ENCODE measurements around the gene SFSWAP.

SFSWAP gene

DNA sequence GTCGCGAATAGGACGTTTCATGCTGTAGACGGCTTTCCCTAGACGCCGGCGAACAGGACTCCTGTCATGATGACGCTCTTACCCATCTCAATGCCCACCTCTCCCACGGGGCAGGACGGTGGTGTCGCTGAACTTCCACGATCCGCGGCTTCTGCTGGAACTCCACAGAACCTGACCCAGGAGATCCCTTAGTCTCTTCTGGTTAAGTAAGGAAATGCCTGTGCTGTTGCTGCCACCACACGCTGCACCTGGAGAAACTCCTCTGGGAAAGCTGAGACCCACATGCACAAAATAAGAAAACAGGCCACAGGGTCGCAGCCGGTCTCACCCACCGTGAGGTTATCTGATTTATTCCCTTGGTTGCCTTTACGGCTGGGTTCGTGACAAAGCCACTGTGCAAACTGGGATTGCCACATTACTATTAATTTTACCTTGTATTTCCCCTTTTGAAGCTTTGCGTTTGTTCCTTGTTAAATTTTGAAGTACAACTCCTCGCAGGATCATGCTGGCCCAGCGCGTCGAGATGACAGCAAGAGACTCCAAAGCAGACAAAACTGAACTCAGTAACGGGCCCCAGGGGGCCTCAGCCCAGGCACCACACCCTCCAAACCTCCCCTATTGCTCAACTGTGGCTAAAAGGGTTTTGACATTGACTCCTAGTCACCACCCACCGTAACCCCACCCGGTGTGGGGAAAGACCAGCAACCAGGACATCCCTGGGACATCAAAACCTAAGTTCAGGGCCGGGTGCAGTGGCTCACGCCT is 108.1 kb downstream of the SFSWAP start:
- no peak for DNase-seq

DNA sequence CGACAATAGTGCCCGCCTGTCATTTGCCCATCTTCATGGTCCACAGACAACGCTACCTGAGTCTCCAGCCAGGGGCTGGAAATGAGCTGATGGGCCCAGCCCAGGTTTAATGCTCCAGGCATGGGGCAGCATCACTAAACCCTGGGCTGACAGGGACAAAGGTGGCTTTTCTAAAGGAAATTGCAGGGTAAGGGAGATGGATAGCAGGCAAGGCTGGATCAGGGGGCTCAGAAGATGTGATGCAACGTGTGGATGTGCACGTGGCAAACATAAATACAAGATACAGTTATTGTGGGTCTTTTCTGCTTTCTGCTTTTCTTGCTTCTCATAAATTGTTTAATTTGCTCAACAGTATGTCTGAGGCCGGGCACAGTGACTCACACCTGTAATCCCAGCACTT is 113.6 kb downstream of the SFSWAP start:
- no peak for DNase-seq

DNA sequence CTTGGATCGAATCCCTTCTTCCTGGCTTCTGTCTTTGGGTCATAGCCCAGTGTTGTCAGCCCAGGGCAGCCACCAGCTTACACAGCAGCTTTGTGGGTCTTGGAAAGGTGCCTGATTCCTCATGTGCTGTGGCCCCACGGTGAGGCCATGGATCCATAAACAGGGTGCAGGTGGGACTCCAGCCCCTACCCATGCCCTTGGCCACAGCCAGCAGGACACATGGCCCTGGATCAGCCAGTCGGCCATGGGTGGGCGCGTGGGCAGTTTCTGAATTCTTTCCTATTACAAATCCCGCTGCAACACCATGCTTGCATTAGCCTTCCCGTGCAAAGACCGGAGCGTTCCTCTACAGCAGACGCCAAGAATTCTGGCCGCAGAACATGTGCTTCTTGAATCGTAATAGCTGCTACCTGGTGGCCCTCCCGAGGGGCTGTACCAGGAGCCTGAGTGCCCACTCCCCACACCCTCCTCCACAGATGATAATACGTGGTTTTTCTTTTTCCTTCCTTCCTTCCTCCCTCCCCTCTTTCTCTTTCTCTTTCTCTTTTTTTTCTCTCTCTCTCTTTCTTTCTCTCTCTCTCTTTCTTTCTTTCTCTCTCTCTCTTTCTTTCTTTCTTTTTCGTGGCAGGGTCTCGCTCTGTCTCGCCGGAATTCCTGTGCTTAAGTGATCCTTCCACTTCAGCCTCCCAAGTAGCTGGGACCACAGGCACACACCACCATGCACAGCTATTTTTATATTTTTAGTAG is 114.4 kb downstream of the SFSWAP start:
- no peak for DNase-seq

DNA sequence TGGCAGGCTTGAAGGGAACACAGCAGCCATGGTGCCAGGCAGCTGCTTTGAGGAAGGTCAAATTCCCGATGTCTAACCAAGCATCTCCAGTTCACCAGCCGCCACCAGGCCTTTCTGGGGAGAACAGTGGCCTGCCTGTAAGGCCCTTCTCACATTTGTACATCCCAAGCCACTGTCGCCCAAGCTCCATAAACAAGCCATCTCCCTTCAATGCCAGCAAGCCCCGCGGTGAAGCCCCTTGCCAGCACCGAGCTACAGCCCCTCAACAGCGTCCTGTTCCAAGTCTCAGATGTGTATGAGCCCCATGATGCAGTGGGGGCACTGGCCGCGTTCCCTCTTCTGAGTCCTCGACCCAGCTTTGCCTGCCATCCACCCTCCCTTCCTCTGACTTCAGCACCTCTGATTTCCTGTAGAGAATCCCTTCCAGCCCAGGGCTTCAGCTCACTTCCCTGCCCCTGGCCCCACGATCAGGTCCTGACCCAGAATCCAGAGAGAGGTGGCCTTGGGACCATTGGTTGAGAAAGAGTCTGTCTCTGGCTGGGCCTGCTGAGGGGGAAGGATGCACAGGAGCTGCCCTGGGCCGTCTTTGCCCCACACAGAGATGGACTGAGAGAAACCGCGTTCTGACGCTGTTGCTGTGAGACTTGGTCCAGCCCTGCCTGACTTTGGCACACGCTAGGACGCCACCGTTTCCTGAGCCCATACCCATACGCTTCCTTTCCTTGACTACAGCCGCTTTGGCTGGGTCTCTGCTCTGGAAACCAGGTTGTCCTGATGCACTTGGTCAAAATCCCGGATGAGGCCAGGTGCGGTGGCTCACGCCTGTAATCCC is 115.4 kb downstream of the SFSWAP start:
- no peak for DNase-seq

DNA sequence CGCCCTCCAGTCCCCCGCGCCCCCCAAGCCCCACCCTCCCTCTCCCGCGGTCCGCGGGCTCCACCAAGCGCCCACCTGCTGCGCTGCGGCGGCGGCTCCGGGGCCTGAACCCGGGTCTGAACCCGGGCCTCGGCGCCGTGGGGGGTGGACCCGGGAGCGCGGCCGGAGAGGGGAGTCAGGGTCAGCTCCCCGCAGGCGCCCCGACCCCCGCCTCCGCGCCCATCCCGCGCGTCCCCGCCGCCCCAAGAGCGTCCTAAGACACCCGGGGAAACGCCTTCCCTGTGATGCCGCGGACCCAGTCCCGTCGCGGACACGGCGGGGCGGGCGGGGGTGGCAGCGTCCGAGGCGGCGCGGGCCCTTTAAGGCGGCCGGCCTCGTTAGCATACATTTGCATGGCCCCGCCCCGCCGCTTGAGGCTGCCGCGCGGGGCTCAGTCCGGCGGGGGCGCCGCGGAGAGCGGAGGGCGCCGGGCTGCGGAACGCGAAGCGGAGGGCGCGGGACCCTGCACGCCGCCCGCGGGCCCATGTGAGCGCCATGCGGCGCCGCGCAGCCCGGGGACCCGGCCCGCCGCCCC is 117.2 kb downstream of the SFSWAP start, which contains the start of gene MMP17:
MMP17 (plus strand) TSS at position 433 of the 574 bp plus-strand sequence; CDS start at position 535, 102 bp downstream.
- peak in 1 of 5 donors; percentile 31 for DNase-seq

DNA sequence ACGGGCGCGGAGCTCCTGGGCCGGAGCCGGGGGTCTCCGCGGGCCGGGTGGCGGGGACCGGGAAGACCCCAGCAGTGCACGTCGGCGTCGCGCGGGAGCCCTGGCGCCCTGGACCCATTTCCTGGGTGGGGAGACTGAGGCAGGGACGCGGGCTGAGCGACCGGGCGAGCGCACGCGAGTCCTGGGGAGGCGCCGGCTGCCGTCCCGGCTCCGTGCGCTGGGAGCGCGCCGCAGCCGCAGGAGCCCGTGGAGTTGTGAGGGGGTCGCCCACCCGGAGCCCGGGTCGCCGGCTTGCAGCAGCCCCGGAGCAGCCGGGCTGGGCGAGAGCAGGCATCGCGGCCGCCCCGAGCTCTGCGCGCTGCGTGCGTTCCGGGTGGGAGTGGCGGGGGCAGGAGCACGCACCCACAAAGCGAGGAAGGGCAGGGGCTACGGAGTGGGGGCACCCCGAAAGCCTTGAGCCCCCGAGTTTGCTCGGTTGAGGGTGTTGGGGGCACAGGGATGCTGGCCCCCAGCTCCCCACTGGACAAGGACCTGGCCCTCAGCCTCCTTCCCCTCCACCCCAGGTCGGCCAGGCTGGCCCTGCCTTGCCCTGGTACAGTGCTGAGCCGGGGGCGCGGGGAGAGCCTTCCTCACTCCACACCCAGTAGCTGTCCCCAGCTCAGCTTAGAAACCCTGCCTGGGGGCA is 117.9 kb downstream of the SFSWAP start:
- DNase-seq = no peak

DNA sequence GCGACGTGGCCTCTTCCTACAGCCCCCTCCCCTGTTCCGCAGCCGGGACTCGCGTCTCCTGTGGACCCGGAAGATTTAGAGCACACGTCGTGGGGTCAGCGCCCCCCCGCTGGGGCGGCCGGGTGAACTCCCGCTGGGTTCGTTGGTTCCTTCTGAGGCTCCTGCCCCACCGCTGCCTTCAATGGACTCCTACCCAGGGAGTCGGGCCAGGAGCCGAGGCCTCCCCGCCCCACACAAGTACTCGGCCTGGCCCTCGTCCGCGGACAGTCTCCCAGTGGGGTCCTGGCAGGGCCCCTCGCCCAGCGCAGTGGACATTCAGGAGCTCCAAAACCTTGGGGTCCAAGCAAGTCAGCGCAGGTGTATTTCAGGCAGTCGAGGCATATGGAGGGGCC is 118.5 kb downstream of the SFSWAP start:
- DNase-seq = no peak

DNA sequence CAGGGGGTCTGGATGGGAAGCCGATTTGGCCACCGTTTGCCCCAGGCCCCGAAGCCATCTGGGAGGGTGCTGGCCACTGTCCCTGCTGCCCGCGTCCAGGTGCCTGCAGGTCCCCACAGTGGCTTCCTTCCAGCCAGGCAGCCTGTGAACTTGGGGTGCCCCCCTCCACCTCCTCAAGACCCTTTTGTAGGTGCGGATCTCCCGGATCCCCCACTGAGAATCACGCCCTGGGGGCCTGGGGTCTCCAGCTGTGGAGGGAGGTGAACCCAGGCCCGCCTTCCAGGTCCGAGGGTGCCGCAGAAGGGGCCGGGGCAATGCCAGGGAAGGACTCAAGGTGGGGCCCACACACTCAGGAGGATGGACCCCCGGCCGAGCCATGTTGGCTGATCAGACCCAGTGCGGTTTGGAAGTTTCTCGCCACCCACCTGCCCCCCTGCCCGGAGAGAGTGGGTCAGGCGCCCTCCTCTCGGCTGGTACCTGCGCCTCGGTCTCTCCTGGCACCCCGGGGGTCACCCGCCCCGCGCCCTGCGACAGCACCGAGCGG is 119.0 kb downstream of the SFSWAP start:
- DNase-seq = no peak

DNA sequence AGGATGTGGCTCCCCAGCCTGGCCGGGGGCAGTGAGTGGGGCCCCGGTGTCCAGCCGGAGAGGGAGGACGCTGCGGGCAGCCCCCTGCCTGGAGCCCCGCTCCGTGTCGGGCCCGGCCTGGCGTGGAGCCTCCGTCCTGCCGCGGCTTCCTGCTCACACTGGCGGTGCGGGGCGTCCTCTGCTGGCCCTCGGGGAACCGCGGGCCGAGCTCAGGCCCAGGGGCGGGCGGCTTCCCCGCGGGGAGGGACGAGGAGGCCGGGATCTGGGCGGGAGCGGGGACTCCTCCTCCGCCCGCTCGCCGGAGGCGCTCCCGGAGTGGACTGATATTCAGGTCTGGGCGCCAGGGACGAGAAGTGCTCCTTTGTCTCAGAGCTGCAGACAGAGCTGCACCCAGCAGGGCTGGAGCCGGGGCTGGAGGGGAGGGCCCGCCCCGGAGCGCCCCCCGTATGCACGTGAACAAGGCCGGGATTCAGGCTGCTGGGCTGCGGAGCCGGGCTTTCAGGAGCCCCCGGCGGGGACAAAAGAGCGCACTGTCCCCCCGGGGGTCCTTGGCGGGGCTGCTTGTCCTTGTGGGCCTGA is 119.5 kb downstream of the SFSWAP start:
- DNase-seq = no peak

DNA sequence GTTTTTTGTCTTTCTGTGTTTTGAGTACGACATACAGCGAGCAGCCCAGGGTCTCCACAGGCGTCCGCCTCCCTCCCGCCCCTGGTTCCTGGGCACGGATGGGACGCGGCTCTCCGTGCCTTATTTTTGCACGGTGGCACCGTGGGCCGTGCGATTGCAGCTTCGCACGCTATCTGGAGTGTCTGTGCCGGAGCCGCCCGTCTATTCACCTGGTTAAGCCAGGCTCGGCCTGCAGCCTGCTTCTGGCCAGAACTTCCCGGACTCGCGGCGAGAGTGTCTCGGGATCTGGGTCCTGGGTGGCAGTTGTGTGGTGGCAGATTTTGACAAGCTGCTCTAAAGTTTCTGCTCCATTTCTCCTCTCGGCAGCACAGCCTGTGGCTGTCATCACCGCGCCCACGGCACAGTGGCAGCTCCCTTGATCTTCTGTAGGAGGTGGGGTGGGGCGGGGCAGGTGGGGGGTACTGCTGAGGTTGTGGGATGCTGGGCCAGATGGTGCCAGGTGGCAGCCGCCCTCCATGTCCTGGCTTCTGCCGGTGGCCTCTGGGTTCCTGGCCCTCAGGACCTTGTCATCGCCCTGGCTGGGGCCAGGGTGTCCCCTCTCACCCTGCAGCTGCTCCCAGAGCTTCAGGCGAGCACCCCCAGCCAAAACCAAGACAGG is 120.2 kb downstream of the SFSWAP start:
- DNase-seq = no peak

DNA sequence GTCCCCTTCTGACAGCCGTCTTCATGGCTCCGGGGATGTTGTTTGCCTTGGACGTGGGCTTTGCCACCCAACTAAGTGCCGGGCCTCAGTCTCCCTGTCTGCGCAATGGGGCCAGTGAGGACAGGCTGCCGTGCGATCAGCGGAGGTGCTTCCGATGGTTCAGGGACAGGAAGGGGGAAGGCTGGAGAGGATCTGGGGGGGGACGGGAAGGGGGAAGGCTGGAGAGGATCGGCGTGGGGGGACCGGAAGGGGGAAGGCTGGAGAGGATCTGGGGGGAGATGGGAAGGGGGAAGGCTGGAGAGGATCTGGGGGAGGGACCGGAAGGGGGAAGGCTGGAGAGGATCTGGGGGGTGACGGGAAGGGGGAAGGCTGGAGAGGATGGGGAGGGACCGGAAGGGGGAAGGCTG is 120.7 kb downstream of the SFSWAP start:
- DNase-seq = no peak

DNA sequence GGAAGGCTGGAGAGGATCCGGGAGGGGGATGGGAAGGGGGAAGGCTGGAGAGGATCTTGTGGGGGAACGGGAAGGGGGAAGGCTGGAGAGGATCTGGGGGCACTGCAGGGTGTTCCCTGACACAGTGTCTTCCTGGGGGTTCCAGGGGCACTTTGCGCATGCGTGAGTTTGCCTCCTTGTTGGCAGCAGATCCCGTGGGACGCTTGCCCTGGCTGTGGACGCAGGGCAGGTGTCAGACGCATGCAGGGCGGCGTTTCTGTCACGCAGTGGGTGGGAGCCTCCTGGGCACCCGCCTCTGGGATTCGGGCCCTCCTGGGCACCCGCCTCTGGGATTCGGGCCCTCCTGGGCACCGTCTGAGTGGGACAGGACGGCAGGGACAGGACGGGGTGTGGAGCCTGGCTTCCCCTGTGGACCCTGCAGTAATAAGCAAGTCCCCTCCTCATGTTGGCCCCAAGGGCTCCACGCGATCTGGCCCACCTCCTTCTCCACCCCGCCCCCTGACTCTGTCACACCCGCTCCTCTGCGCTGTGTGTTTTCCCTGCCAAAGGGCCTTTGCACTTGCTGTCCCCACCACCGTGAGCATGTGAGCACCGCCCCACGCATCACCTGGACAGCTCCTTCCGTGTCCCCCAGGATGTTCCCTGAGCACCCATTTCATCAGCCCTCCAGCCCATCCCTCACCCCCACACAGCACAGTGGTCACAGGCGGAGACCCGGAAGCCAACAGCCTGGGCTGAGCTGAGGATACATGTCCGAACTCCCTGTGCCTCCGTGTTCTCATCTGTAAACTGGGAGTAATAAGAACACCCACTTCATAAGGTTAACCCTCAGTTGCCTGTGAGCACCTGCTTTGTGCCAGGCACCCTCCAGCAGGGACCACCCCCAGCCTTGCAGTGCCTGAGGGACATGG is 121.7 kb downstream of the SFSWAP start:
- no peak for DNase-seq

DNA sequence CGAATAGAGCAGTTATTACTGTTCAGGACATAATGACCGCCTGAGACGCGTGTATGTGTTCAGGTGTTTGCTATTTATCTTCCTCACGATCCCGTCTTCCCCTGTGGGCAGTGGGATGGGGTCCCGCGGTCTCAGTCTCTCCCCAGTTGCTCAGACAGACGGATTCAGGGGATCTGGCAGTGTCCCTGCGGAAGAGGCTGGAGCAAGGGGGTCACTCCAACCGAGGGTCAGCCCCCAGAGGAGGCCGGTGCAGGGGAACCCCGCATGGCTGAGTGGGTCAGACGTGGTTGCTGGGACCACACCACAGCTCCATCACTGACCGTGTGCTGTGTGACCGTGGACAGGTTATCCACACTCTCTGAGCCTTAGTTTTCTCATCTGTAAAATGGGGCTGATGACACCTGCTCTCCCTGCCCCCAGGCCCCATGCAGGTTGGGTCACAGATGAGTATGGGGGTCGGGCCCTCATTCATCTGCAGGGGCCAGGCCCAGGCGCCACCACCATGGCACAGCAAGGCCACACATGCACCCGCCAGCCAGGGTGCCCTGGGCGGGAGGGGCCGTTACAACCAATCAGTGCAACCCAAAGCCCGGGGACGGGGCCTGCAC is 122.5 kb downstream of the SFSWAP start:
- no peak for DNase-seq

DNA sequence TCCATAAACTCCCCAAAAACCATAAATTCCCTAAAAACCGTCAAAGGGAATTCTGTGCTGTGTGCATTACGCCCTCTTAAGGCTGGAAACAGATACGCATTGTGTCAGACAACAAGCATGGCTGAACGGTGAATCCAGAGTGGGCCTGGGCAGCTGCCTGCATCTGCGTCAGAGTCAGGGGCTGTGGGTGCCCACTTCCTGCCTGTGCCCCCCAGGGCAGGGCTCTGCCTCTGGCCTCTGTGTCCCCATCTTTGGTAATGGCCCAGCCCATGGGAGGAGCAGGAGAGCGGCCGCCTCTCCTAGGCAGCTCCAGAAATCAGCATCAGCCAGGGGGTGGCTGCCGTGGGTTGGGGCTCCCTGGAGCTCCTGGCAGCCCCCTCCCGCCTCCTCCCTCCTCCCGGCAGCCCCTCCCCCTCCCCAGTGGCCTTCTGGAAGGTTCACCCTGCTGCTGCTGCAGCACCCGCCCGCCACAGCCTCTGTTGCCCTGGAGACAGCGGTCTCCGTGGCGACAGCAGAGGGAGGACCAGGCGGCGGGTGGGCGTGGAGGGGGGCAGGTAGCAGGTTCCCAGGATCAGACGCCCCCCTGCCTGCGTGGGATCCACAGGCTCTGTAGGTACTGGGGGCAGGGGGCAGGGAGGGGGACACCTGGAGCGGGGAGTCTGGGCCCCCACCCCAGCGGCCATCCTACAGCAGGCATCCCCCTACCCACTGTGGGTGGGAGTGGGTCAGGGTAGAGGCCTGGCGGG is 123.2 kb downstream of the SFSWAP start:
- no peak for DNase-seq

DNA sequence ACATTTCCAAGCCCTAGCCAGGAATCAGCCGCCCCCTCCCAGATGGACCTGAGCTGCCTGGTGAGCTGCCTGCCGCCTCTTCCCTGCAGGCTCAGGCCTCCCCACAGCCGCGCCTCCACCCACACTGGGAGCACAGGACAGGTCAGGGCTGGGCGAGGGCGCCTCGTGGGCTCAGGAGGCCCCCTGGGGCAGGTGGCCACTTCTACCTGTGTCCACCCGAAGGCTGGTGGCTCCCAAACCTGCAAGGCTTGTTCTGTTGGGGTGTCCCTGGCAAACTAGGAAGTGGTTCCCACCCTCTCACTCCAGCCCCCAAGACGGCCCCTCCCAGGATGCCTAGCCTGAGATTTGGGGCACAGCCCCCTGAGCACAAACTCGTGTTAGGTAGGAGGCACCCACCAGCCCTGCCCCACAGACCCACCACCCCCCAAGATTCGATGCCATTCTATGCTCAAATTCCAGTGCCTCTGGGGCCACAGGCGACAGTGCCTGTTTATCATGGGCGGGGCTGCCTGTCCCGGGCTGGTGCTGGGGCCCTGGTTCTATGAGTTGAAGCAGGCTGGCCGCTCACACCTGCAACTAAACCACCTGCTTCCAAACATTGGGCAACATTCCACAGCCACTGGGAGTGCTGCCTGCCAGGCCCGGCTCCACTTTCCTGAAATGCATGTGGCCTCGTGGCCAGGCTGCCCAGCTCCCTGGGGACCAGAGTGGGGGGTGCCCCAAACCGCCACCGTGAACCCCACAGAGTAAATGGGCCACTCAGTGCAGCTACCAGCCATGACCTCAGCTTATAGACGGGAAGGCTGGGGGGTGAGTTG is 124.1 kb downstream of the SFSWAP start:
- DNase-seq = no peak

DNA sequence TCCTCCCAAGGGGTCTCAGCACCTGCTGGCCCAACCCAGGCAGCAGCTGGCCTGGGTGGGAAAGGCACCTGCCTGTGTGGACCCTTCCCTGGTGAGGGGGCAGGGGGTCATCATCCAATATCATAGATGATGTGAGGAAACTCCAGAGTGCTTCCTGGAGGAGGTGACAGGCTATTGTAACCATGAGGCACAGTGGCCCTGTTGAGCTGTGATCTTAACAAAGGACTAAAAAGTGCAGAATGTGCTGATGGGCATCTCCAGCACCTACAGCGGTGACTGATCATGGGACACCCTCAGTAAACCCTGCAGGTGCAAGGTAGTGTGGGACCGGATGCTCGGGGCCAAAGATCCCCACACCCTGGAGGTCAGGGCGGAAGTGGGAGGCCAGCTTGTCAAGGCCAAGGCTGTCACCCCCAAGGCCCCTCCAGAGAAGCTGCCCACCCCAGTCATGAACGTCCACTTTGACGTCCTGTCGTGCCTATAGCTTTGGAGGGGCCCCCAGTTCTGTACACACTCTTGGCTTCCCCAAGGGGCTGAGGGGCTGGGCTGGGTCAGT is 124.8 kb downstream of the SFSWAP start:
- DNase-seq = no peak

DNA sequence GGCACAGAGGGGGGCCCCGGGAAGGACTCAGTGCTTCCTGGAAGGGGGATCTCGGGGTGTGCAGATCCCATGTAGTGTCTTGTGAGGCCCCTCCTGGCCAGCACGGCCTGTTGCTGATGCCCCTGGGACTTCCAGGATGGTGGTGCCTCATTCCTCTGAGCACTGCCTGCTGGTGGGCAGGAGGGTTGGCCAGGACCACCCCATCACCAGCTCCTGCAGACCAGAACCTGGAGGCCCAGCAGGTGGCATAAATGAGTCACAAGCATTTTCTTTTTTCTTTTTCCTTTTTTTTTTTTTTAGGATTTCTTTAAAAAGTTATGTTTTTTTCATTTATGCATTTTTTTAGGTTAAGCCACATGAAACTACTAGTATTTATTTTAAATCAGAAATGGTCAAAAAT is 125.3 kb downstream of the SFSWAP start:
- DNase-seq = no peak

Measured in T-helper 1 cell (primary cell).